ENCODE results near the gene BICDL1. TPM values are rescaled to one million over a fixed set of nuclear protein-coding genes. Genes with fewer than 3 reads are reported as not detected.

The BICDL1 gene
- total RNA-seq, 1 experiment from 2014 or later = 3.6 TPM

DNA sequence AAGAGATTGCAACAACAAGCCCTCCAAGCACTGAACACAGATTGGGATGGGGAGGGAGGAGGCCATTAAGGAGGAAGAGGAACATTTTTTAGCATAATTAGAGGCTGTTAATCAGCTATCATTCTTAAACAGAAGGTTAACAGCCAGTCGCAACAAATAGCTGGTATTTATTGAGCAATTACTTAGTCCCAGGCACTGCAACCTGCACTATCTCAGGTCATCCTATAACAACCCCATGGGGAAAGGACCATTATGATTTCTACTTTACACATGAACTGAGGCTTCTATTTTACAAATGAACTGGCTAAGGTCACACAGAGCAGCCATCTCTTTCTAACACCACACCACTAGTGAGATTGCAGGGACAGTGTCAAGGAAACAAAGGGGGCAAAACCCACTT lies 117.1 kb downstream of the BICDL1 start:
- no TSS peak for BruUV-seq (replicated peaks)
- ChIA-PET CTCF (no interaction called here), POLR2A (ENCODE audit: unreplicated experiment) (interaction anchor here (0.6 kb wide), 1 partner anchor 12 kb away, joined by 5 read pairs; no protein-coding TSS in a partner anchor)
- no peak overlapping the region for H2AFZ ChIP-seq (ENCODE audit: low read length)
- H3K9me2 ChIP-seq (replicated peaks; ENCODE audit: low read length) = no peaks in the 10 kb centered on the region
- no peaks in the 10 kb centered on the region for H3K27me3 ChIP-seq (ENCODE audit: low read length)
- H3K36me3 ChIP-seq (ENCODE audit: low read depth, low read length) = peaks cover 26% of the 10 kb centered on the region
- H3K4me1 ChIP-seq (ENCODE audit: insufficient read depth, low read length) = no peaks in the 10 kb centered on the region
- no peak overlapping the region for H3K4me2 ChIP-seq (ENCODE audit: low read length)
- no peaks in the 10 kb centered on the region for H3K9me3 ChIP-seq (ENCODE audit: low read length)
- no peaks in the 10 kb centered on the region for H3F3A ChIP-seq (ENCODE audit: low read length, unreplicated experiment)
- H3K79me2 ChIP-seq (ENCODE audit: low read length) = peaks cover 96% of the 10 kb centered on the region
- TF ChIP-seq CTCF (conservative IDR thresholded peaks at IDR 0.05; ENCODE audit: low read depth, low read length) (no peak), EZH2 (IDR thresholded peaks at IDR 0.05; ENCODE audit: low read length, unreplicated experiment) (no peak), EZH2phosphoT487 (IDR thresholded peaks at IDR 0.05; ENCODE audit: borderline replicate concordance, low read length) (no peak)
- no peak overlapping the region for H3K27ac ChIP-seq (ENCODE audit: low read length)
- no peak overlapping the region for H3K9ac ChIP-seq (ENCODE audit: low read length)
- no peak overlapping the region for H3K4me3 ChIP-seq (ENCODE audit: low read length)
- H4K20me1 ChIP-seq (ENCODE audit: low read length) = peaks cover 51% of the 10 kb centered on the region
- intact Hi-C loops (cut with micrococcal nuclease) = no loop called here
- no peak for ATAC-seq
- no peak for DNase-seq

DNA sequence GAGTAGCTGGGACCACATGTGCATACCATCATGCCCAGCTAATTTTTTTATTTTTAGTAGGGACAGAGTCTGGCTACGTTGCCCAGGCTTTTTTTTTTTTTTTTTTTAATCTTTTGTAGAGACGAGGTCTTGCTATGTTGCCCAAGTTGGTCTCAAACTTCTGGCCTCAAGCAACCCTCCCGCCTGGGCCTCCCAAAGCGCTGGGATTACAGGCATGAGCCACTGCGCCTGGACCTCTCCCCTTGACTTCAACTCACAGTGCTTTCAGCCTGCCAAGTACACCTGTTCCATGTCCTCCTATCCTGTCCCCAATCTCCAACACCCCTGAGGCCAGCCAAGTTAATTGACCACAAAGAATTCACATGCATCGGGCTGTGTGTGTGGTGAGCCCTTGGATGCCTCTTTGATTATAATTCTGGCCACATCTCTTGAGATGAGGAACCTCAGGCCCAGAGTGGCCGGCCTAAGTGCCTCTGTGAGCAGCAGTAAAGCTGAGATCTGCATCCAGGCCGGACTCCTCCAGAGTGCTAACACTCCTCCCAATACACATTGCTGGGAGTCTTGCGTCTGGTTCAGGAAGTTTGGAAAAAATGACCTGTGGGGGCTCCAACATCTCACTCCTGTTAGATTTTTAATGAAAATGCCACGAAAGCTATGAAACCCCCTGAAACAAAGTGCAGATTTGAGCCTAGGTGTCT lies 120.7 kb downstream of the BICDL1 start:
- BruUV-seq (replicated peaks) = no TSS peak
- ChIA-PET CTCF (no interaction called here), POLR2A (ENCODE audit: unreplicated experiment) (no interaction called here)
- ATAC-seq (no peak), DNase-seq (no peak)
- no peak overlapping the region for H3K9ac ChIP-seq (ENCODE audit: low read length)
- no peaks in the 10 kb centered on the region for H3K9me3 ChIP-seq (ENCODE audit: low read length)
- H3K9me2 ChIP-seq (replicated peaks; ENCODE audit: low read length) = no peaks in the 10 kb centered on the region
- TF ChIP-seq EZH2 (IDR thresholded peaks at IDR 0.05; ENCODE audit: low read length, unreplicated experiment) = no peak
- TF ChIP-seq CTCF (conservative IDR thresholded peaks at IDR 0.05; ENCODE audit: low read depth, low read length) = no peak
- TF ChIP-seq EZH2phosphoT487 (IDR thresholded peaks at IDR 0.05; ENCODE audit: borderline replicate concordance, low read length) = no peak
- peaks cover 32% of the 10 kb centered on the region for H4K20me1 ChIP-seq (ENCODE audit: low read length)
- H3K36me3 ChIP-seq (ENCODE audit: low read depth, low read length) = peaks cover 20% of the 10 kb centered on the region
- H3K79me2 ChIP-seq (ENCODE audit: low read length) = peaks cover 96% of the 10 kb centered on the region
- H3K4me3 ChIP-seq (ENCODE audit: low read length) = no peak overlapping the region
- no peaks in the 10 kb centered on the region for H3K4me1 ChIP-seq (ENCODE audit: insufficient read depth, low read length)
- no peak overlapping the region for H3K27ac ChIP-seq (ENCODE audit: low read length)
- no peaks in the 10 kb centered on the region for H3F3A ChIP-seq (ENCODE audit: low read length, unreplicated experiment)
- H3K4me2 ChIP-seq (ENCODE audit: low read length) = no peak overlapping the region
- H2AFZ ChIP-seq (ENCODE audit: low read length) = no peak overlapping the region
- intact Hi-C loops (cut with micrococcal nuclease) = no loop called here
- H3K27me3 ChIP-seq (ENCODE audit: low read length) = no peaks in the 10 kb centered on the region

Measured in PC-3 (cell line).